Hippocampal formation (tissue), 2 donors: ENCODE results near the gene STARD9.

Source experiments
- DNase-seq, 2 donors: peaks; one replicate each; lab custom pipeline; 2025; lab: John Stamatoyannopoulos, UW

Gene STARD9

GRCh38 chr15:42694398-42694797 is 119.0 kb downstream of the STARD9 start:
- no peak for DNase-seq

- DNase-seq: no peak
Measured at GRCh38 chr15:42695527-42696071, 120.2 kb downstream of the STARD9 start.

DNA sequence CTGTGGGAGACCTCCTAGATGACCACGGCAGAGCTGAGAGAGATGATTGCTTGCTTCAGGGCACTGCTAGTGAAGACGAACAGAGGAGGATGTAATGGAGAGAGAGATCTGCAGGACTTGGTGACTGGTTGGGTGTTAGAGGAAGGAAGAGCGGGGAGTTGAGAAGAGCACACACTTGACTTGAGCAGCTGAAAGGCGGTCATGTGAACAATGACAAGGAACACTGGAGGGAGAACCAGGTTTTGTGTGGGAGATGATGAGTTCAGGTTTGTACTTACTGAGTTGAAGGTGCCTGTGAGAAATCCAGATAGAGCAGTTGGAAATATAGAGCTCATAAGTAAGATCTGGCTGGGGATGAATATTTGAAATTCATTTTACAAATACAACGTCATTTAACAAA is 121.2 kb downstream of the STARD9 start:
- DNase-seq: peak in 1 of 2 donors; percentile 5

GRCh38 chr15:42704492-42704926 is 129.1 kb downstream of the STARD9 start:
- peak; percentile 38 to 53 for DNase-seq

- no peak for DNase-seq
Measured at GRCh38 chr15:42705336-42705735, 129.9 kb downstream of the STARD9 start.

GRCh38 chr15:42707068-42707467 is 131.7 kb downstream of the STARD9 start:
- no peak for DNase-seq

DNA sequence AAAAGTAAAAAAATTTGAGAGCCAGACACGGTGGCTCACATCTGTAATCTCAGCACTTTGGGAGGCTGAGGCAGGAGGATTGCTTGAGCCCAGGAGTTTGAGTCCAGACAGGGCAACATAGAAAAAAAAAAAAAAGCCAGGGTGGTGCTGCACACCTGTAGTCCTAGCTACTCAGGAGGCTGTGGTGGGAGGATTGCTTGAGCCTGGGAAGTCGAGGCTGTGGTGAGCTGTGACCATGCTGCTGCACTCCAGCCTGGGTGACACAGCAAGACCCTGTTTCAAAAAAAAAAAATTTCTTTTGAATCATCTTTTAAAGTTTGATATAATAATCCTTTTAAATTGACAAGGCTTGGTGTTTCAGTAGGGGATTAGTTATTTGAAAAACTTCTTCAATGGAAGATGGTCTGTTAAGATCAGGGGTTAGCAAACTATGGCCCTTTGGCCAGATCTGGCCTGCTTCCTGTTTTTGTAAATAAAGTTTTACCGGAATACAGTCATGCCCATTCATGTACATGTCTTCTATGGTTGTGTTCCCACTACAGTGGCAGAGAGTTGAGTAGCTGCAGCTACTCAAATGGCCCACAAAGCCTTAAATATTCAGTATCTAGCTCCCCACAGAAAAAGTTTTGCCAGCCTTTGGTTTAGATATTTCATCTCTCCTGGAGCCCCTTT is 132.6 kb downstream of the STARD9 start:
- no peak for DNase-seq

GRCh38 chr15:42710662-42711061 is 135.3 kb downstream of the STARD9 start:
- no peak for DNase-seq

DNA sequence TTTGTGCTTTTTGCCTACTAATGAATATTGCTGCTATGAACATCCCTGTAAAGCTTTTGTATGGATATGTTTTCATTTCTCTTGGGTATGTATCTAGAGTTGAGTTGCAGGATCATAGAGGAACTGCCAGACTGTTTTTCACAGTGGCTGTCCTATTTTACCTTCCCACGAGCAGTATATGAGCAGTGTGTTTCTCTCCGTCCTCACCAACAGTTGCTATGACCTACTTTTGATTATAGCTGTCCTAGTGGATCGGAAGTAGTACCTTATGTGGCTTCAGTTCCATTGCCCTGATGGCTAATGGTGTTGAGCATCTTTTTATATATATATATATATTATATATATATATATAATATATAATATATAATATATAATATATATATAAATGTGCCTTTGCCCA is 136.3 kb downstream of the STARD9 start:
- DNase-seq: no peak

DNA sequence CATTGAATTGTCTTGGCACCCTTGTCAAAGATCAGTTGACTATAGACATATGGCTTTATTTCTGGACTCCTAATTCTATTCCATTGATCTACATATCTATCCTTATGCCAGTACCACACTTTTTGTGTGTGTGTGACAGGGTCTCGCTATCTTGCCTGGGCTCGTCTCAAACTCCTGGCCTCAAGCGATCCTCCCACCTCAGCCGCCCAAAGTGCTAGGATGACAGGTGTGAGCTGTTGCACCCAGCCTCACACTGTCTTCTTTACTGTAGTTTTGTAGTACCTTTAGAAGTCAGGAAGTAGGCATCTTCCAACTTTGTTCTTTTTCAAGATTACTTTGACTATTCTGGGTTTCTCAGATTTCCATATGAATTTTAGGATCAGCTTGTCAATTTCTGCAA is 137.2 kb downstream of the STARD9 start:
- no peak for DNase-seq

DNA sequence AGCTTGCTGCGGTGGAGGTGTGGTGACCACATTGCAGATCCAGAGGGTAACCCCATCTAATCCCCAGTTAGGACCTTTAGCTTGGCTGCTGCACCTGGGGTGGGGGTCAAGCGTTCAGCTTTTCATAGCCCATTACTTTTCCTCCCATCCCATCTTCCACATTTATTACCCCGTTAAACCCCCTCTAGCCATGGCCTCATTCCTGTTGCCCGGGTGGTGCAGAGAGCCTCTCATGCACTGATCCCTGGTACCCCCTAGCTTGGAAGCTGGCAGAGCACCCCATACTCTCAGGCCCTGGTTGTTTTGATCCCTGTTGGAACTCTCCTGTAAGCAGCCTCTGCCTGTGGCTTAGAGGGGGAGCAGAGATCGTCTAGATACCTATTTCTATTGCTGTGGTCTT is 140.7 kb downstream of the STARD9 start:
- no peak for DNase-seq

- DNase-seq: no peak
Measured at GRCh38 chr15:42716626-42717025, 141.2 kb downstream of the STARD9 start.

DNA sequence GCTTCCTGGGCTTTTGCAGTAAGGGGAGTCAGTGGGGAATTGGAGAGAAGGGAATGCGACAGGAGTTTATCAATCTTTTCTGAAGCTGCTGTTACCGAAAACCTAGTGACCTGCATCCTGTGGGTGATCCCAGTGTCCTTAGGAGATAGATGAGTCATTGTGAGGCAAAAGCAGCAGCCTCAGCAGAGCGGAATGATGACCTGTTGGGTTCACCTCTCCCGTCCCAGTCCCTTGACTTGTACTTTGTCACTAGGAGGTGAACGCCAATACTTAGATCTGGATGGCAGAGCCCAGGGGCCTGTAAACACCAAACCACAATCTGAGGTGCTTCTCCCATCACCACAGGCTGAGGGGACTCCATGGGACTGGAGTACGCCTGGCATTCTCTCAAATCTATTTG is 143.6 kb downstream of the STARD9 start:
- no peak for DNase-seq

DNA sequence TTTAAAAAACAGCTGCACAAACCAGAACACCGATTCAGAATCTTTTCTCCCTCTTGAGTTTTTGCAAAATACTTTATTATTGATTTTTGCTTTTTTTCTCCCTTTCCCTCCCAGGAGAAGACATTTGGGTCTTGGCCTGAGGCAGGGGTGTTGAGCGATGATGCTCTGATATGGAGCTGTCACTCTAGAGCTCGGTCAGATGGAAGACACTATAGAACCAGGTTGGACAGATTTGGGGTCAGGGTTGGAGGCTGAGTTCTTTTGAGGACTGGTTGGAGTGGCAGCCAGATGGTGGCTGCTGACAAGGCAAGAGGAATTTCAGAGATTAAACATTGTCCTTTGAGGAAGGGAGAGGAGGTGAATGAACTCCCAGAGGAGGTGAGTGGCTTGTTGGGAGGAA is 144.7 kb downstream of the STARD9 start:
- DNase-seq: no peak

GRCh38 chr15:42721016-42721415 is 145.6 kb downstream of the STARD9 start:
- DNase-seq: no peak

GRCh38 chr15:42721916-42722315 is 146.5 kb downstream of the STARD9 start:
- DNase-seq: no peak

DNA sequence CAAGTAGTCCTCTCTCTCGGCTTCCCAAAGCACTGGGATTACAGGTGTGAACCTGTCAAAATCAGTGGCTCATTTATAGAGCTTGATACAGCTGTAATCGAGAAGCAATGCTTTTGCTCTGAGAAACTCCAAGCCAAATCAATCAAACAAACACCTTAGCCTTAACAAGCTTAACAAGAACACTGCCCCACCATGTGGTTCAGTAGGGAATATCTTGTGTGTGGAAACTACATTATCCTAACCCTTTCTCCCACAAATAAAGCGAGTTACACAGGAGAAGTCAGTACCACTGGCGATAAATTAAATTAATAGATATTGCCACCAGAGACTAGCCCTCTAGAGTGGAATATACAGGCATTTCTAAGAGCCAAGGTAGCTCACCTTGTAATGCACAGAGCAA is 147.7 kb downstream of the STARD9 start:
- DNase-seq: no peak

GRCh38 chr15:42724276-42724675 is 148.9 kb downstream of the STARD9 start:
- DNase-seq: no peak

DNA sequence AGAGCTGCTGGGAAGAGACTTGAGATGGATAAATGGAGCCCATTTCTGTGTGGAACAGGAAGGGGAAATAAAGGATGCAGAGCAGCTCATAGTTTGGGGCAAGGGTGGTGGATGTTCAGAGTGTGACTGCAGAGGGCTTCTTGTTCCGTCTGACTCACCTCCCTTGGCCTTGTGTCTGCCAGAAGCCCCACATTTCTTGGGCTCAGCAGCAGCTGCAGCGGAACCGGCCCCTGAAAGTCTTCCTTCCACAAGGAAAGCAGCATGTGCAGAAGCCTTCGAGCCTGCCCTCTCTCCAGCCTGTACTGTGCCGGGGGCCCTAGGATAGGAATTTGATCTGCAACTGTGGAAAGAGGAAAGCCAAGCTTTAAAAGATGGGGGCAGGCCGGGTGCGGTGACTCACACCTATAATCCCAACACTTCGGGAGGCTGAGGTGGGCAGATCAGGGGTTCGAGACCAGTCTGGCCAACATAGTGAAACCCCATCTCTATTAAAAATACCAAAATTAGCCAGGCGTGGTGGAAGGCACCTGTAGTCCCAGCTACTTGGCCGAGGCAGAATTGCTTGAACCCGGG is 150.0 kb downstream of the STARD9 start:
- no peak for DNase-seq

GRCh38 chr15:42726114-42726513 is 150.7 kb downstream of the STARD9 start:
- no peak for DNase-seq

- DNase-seq: no peak
Measured at GRCh38 chr15:42727750-42728381, 152.5 kb downstream of the STARD9 start.

DNA sequence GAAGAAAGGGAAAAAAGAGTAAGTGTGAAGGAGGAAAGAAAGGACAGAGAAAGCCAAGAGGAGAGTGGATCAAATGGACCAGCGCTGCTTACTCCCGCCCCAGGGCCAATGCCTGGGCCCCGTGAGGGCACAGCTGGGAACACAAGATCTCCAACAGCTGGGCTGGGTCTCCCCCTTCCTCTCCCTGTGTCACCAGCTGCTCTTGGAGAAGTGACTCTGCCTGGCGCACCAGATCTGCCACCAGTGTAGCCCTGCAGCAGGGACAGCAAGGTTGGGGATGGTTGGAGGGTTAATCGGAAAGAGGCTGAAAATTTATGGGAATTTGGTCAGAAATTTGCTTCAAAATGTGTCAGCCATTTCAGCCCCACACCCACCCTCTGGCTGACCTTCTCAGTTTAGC is 153.2 kb downstream of the STARD9 start:
- peak in 1 of 2 donors; percentile 37 for DNase-seq

DNA sequence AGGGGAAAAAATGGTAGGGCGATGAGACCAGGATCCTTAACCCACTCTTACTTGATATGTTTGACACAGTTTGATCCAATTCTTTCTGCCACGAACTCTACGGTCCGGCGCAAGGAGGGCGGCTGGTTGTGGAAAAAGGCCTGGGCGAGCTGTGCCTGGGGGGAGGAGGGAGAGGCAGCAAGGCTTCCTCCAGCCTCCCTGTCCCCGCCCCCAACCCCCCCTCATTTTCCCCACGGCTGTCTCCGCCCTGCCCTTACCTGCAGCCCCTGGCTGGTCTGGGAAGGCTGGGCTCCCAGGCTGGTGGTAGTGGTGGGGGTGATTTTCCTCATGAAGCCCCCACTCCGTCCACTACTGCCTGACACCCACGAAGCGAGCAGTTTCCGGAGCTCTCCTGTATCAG is 153.6 kb downstream of the STARD9 start:
- no peak for DNase-seq
